ENCODE measurements around the gene TRMT11. TPM values are rescaled to one million over a fixed set of nuclear protein-coding genes. Genes with fewer than 3 reads are reported as not detected.

Gene TRMT11
- total and polyA plus RNA-seq, 9 of the 15 experiments (the other 6 are each of a cell fraction or from before 2014, with no cell fraction given) = 38.8 to 88.0 (median 59.8) TPM

DNA sequence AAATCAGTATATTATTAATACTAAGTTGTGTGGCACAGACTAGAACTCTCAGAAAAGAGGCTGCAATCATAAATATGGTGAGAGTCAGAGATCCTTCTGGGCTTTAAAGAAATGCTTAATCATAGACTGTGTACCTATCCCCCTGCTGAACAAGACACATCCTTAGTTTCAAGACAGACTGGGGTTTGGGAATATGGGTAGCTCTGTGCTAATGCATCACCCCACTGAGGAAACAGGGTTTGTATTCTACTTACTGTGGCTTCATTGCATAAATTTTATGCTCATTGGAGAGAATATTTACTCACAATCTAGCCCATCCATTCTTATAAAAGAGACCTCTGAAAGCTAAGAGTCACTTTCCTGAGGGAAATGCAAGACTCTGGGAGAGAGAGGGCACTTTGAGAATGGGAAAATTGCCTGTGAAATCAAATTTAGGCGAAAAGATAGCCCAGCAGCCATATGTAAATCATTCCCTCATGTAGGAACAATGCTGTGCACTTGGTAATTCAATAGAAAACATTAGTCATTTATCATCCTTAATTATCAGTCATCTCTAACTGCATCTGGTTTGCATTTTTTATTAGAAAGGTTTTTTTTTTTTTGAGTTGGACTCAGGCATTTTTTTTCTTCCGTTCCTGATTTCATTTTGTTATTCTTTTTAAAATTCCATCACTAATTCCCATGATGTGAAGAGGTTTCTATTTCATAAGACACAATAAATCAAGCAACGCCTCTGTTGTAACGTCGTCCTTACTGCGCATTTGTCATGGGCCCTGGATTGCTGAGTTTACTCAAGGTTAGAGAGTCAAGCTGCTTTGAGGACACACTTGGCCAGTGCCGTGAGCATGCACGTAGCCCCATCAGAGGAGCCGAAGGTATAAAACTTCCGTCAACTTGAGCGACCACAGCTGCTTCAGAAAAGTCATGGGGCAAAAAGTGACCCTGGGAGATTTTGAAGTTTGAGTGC lies 91.8 kb downstream of the TRMT11 start:
- Histone ChIP-seq H3K4me1 (replicated peaks in 1 of 2; ENCODE audit: control insufficient read depth in 2 of 2, insufficient read depth in 2 of 2, low read length in 2 of 2) (peaks cover 0 to 13% of the 10 kb centered on the region in 2 experiments; a peak in 2 of 5 replicates), H3K9me3 (replicated peaks; ENCODE audit: control insufficient read depth, insufficient read depth, low read depth, low read length) (0 out of 2 replicates have a peak, but pooled peaks cover 4% of the 10 kb centered on the region), H3K9me1 (ENCODE audit: control insufficient read depth, insufficient read depth, low read length) (no peaks in the 10 kb centered on the region), H3K4me2 (ENCODE audit: insufficient read depth, low read length) (no peak overlapping the region), H3K9ac (ENCODE audit: insufficient read depth in 1 of 2, low read depth in 2 of 2, low read length in 2 of 2) (no peak overlapping the region), H3K4me3 (no peak overlapping the region), H3K27me3 (ENCODE audit: control insufficient read depth in 2 of 2, insufficient read depth in 2 of 2, low read length in 2 of 2) (no peaks in the 10 kb centered on the region), H3K79me2 (ENCODE audit: control insufficient read depth, insufficient read depth, low read length) (no peaks in the 10 kb centered on the region), H3K36me3 (ENCODE audit: control insufficient read depth, insufficient read depth, low read length) (peaks cover 13% of the 10 kb centered on the region), H4K20me1 (replicated peaks; ENCODE audit: control insufficient read depth, insufficient read depth, low read length) (no peaks in the 10 kb centered on the region), H3K27ac (ENCODE audit: extremely low read depth, low read depth, low read length) (no peak overlapping the region), H2AFZ (ENCODE audit: low read depth, low read length) (no peak overlapping the region)
- BruUV-seq (replicated peaks) = no TSS peak
- ChIA-PET POLR2A (interaction anchor here (0.6 kb wide), 1 partner anchor 342 kb away, joined by 3 read pairs; no protein-coding TSS in a partner anchor), CTCF (ENCODE audit: low intra/inter-chr PET ratio) (no interaction called here)
- TF ChIP-seq LEF1 (IDR thresholded peaks at IDR 0.05) (no peak), POLR2AphosphoS5 (IDR thresholded peaks at IDR 0.05; ENCODE audit: control insufficient read depth, insufficient read depth, low read depth, low read length) (no peak), NCOA4 (IDR thresholded peaks at IDR 0.05; ENCODE audit: partially characterized antibody) (no peak), NRF1 (conservative IDR thresholded peaks at IDR 0.05 in 1 of 2, IDR thresholded peaks at IDR 0.05 in 1 of 2) (no peak), POLR3A (IDR thresholded peaks at IDR 0.05; ENCODE audit: borderline replicate concordance, extremely low read depth, insufficient read depth, insufficient read length) (no peak), PCBP1 (IDR thresholded peaks at IDR 0.05; ENCODE audit: low read depth, low read length, poor library complexity, severe bottlenecking) (no peak), CCNT2 (IDR thresholded peaks at IDR 0.05; ENCODE audit: borderline replicate concordance, extremely low read depth, insufficient read length, low read depth, low read length) (no peak), DPF2 (IDR thresholded peaks at IDR 0.05) (no peak), ZNF445 (CRISPR knock-in tag; IDR thresholded peaks at IDR 0.05; ENCODE audit: low read depth) (no peak), ELF1 (tag; IDR thresholded peaks at IDR 0.05) (no peak), ZNF583 (CRISPR knock-in tag; IDR thresholded peaks at IDR 0.05) (no peak)
- TF ChIP-seq, protein P1, sequence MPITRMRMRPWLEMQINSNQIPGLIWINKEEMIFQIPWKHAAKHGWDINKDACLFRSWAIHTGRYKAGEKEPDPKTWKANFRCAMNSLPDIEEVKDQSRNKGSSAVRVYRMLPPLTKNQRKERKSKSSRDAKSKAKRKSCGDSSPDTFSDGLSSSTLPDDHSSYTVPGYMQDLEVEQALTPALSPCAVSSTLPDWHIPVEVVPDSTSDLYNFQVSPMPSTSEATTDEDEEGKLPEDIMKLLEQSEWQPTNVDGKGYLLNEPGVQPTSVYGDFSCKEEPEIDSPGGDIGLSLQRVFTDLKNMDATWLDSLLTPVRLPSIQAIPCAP (CRISPR knock-in tag; IDR thresholded peaks at IDR 0.05; ENCODE audit: borderline replicate concordance) = no peak
- TF ChIP-seq, protein P2, sequence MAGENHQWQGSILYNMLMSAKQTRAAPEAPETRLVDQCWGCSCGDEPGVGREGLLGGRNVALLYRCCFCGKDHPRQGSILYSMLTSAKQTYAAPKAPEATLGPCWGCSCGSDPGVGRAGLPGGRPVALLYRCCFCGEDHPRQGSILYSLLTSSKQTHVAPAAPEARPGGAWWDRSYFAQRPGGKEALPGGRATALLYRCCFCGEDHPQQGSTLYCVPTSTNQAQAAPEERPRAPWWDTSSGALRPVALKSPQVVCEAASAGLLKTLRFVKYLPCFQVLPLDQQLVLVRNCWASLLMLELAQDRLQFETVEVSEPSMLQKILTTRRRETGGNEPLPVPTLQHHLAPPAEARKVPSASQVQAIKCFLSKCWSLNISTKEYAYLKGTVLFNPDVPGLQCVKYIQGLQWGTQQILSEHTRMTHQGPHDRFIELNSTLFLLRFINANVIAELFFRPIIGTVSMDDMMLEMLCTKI (IDR thresholded peaks at IDR 0.05; ENCODE audit: partially characterized antibody) = no peak
- intact Hi-C loops (cut with micrococcal nuclease) = no loop called here
- FAIRE-seq (no peak), DNase-seq (ENCODE audit: extremely low read depth in 1 of 4, low spot score in 3 of 4) (no peak), ATAC-seq (peak; percentile 12; the same call in 1 of the 3 replicates)
- in situ Hi-C loops (cut with MboI) = no loop called here
- 93% methylated on average over 11 of the region's 11 CpGs for WGBS (ENCODE audit: insufficient coverage, low coverage, missing lambda C conversion rate)

Measured in K562 (cell line).